ENCODE results near the gene RESP18.
"Not testable (repeated sequence)": the region's sequence is repeated elsewhere in the genome, so short reads cannot be mapped to it uniquely, and the experiment has no call there.

RESP18 gene

DNA sequence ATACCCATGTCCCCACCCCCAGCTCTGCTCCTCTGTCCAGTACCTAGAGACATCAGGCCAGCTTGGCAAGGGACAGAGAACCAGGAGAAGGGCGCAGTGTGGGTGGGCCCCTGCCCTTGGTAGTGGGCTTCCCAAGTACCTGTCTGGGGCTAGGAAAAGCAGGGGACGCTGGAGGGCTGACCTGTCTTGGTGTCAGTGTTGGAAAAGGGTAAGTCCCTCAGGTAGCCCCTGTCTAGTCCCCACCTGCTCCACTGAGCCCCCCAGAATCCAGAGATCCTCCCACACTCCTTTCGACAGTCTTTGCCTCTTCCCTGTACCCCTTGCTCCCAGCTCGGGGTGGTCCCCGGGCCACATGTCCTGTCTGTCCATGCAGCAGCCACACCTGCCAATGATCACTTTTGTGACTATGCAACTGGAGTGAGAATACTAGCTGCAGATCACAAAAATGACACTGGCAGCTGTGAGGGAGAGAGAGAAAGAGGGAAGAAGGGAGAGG is 38.8 kb downstream of the RESP18 start:
- Histone ChIP-seq H3K4me3 (ENCODE audit: low read depth in 1 of 2, low read length in 2 of 2) (no peak overlapping the region), H3K9me3 (ENCODE audit: control insufficient read depth in 1 of 2, low read length in 2 of 2) (no peaks in the 10 kb centered on the region), H3K4me1 (ENCODE audit: control insufficient read depth in 1 of 2, insufficient read depth in 2 of 2, low read length in 2 of 2) (peaks cover 10 to 13% of the 10 kb centered on the region in 2 donors), H3K9ac (ENCODE audit: low read depth in 1 of 2, low read length in 2 of 2) (peak overlapping the region in 1 of 2 donors; percentile 29), H3K27ac (ENCODE audit: low read depth, low read length) (no peak overlapping the region), H3K36me3 (ENCODE audit: control insufficient read depth in 1 of 2, insufficient read depth in 2 of 2, low read length in 2 of 2) (no peaks in the 10 kb centered on the region), H3K27me3 (ENCODE audit: control insufficient read depth in 1 of 2, insufficient read depth in 2 of 2, low read length in 2 of 2) (no peaks in the 10 kb centered on the region)

DNA sequence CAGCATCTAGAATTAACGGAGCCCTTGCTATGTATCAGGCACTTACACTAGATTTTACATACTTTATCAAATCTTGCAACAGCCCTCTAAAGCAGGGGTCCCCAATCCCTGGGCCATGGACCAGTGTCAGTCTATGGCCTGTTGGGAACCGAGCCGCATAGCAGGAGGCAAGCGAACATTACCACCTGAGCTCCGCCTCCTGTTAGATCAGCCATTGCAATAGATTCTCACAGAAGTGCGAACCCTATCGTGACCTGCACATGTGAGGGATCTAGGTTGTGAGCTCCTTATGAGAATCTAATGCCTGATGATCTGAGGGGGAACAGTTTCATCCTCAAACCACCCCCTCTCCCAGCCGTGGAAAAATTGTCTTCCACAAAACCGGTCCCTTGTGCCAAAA is 39.9 kb downstream of the RESP18 start:
- Histone ChIP-seq H3K9me3 (ENCODE audit: control insufficient read depth in 1 of 2, low read length in 2 of 2) (no peaks in the 10 kb centered on the region), H3K4me1 (ENCODE audit: control insufficient read depth in 1 of 2, insufficient read depth in 2 of 2, low read length in 2 of 2) (peaks cover 10% of the 10 kb centered on the region in 2 donors), H3K9ac (ENCODE audit: low read depth in 1 of 2, low read length in 2 of 2) (no peak overlapping the region), H3K27ac (ENCODE audit: low read depth, low read length) (no peak overlapping the region), H3K27me3 (ENCODE audit: control insufficient read depth in 1 of 2, insufficient read depth in 2 of 2, low read length in 2 of 2) (no peaks in the 10 kb centered on the region), H3K4me3 (ENCODE audit: low read depth in 1 of 2, low read length in 2 of 2) (no peak overlapping the region), H3K36me3 (ENCODE audit: control insufficient read depth in 1 of 2, insufficient read depth in 2 of 2, low read length in 2 of 2) (no peaks in the 10 kb centered on the region)

DNA sequence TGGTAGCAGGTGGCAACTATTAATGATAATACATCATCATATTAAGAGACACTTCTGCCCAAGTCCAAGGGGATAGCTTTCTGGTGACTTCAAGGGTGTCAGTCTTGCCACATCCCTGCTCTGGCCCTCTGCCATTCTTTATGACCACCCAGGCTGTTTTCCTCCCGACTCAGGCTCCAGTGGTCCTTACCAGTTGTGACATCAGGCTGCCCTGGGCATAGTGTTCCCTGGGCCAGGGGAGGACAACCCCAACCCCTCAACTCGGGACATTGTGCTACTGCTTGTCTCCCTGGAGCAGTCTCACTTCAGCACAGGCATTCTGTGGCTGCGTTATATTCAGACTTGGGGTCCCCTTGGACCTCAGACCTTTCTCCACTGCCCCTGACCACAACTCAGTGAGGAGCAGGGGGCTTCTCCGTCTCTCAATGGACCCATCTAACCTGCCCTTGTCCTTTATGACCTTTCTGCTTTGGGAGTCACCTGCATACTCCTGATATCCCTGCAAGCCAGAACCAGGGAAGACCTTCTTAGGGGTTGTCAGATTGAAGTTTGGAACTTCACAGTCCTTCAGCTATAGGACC is 40.5 kb downstream of the RESP18 start:
- Histone ChIP-seq H3K4me1 (ENCODE audit: control insufficient read depth in 1 of 2, insufficient read depth in 2 of 2, low read length in 2 of 2) (peaks cover 10% of the 10 kb centered on the region in 2 donors), H3K9ac (ENCODE audit: low read depth in 1 of 2, low read length in 2 of 2) (no peak overlapping the region), H3K27me3 (ENCODE audit: control insufficient read depth in 1 of 2, insufficient read depth in 2 of 2, low read length in 2 of 2) (no peaks in the 10 kb centered on the region), H3K36me3 (ENCODE audit: control insufficient read depth in 1 of 2, insufficient read depth in 2 of 2, low read length in 2 of 2) (no peaks in the 10 kb centered on the region), H3K4me3 (ENCODE audit: low read depth in 1 of 2, low read length in 2 of 2) (no peak overlapping the region), H3K27ac (ENCODE audit: low read depth, low read length) (no peak overlapping the region), H3K9me3 (ENCODE audit: control insufficient read depth in 1 of 2, low read length in 2 of 2) (no peaks in the 10 kb centered on the region)

DNA sequence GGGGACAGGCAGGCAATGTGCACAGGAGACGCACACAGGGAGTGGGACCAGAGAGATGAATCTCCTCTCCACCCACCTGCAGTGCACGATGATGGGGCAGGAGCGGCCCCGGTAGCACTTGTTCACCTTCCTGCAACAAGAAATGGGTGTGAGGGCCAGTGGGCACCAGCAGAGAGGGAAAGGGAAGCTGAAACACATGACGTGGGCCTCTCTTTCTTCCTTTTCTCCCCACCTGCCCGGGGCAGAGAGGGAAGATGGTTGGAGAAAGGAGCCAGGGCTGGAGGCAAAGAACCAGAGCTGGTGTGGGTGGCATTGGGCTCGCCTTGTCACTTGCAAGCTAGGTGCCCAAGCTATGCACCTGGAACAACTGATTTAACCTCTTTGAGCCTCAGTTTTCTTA is 41.1 kb downstream of the RESP18 start:
- peaks cover 0 to 5% of the 10 kb centered on the region in 2 donors for H3K36me3 ChIP-seq (ENCODE audit: control insufficient read depth in 1 of 2, insufficient read depth in 2 of 2, low read length in 2 of 2)
- H3K27ac ChIP-seq (ENCODE audit: low read depth, low read length) = no peak overlapping the region
- H3K9me3 ChIP-seq (ENCODE audit: control insufficient read depth in 1 of 2, low read length in 2 of 2) = no peaks in the 10 kb centered on the region
- no peak overlapping the region for H3K4me3 ChIP-seq (ENCODE audit: low read depth in 1 of 2, low read length in 2 of 2)
- no peak overlapping the region for H3K9ac ChIP-seq (ENCODE audit: low read depth in 1 of 2, low read length in 2 of 2)
- H3K4me1 ChIP-seq (ENCODE audit: control insufficient read depth in 1 of 2, insufficient read depth in 2 of 2, low read length in 2 of 2) = peaks cover 10% of the 10 kb centered on the region in 2 donors
- no peaks in the 10 kb centered on the region for H3K27me3 ChIP-seq (ENCODE audit: control insufficient read depth in 1 of 2, insufficient read depth in 2 of 2, low read length in 2 of 2)

DNA sequence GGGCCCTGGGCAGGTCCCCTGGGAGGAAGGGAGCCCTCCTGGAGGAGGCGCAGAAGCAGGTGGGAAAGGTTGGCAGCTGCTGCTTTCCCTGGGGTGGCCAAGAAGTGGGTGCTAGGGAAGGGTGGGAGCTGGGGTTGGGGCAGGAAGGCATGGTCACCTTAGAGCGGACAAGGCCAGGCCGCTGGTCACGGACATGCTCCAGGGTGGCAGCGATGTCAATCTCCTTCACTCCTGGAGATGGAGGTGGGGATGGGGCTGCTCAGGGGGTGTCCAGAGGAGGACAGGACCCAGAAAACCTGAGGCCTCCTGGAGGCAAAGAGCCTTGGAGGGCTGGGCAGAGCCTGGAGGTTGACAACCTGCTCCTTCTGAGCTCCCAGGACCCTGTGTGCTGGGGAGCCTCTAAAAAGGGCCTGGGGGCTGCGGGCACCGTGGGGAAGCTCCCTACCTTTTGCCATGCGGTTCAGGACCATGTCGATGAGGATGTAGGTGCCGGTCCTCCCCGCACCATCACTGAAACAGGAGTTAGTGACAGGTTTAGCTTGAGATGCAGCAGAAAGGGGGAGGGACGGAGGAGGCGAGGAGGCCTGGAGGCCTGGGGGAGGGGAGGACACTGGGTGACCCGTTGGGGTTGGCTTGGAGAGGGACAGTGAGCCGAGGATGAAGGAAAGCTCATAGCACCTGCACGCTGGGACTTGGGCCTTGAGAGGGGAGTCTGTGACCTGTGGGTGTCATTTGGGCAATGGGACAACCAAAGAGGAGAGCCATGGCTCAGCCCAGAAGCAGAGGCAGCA is 42.0 kb downstream of the RESP18 start:
- no peak overlapping the region for H3K27ac ChIP-seq (ENCODE audit: low read depth, low read length)
- H3K4me3 ChIP-seq (ENCODE audit: low read depth in 1 of 2, low read length in 2 of 2) = no peak overlapping the region
- H3K9ac ChIP-seq (ENCODE audit: low read depth in 1 of 2, low read length in 2 of 2) = no peak overlapping the region
- H3K27me3 ChIP-seq (ENCODE audit: control insufficient read depth in 1 of 2, insufficient read depth in 2 of 2, low read length in 2 of 2) = no peaks in the 10 kb centered on the region
- peaks cover 0 to 7% of the 10 kb centered on the region in 2 donors for H3K36me3 ChIP-seq (ENCODE audit: control insufficient read depth in 1 of 2, insufficient read depth in 2 of 2, low read length in 2 of 2)
- H3K4me1 ChIP-seq (ENCODE audit: control insufficient read depth in 1 of 2, insufficient read depth in 2 of 2, low read length in 2 of 2) = peaks cover 10% of the 10 kb centered on the region in 2 donors
- no peaks in the 10 kb centered on the region for H3K9me3 ChIP-seq (ENCODE audit: control insufficient read depth in 1 of 2, low read length in 2 of 2)

DNA sequence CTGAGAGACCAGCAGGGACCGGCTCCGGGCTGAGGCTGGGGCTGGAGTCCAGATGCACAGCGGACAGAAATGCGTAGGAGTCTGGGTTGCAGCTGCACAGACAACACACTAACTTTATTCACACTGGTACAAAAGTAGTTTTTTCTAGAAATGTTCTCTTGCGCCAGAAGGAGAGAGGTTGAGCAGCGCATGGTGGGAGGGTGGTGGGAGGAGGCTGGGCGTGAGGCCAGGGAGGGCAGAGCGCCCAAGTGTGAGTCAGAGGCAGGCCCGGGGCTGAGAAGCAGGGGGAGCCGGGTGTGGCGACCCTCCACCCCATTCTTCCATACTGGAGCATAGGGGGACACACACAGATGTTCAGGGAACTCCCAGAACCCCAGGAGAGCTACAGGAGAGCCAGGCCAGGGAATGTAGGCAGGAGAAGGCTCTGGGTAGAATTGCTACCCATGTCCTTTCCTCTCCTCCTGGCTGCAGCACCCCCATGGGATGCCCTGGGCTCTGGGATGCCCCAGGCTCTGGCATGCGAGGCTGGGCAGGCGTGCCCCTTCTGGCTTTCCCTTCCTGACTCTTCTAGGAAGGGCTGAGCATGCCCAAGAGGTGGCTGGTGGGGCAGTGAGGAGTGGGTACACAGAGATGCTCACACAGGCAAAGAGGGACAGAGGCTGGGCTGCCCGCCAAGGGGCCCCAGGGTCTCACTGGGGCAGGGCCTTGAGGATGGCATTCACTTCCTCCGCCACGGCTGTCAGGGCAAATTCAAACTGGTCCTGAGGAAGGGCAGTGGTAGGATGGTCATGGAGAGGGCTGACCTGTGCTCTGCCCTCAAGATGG is 42.8 kb downstream of the RESP18 start:
- Histone ChIP-seq H3K4me3 (ENCODE audit: low read depth in 1 of 2, low read length in 2 of 2) (no peak overlapping the region), H3K27me3 (ENCODE audit: control insufficient read depth in 1 of 2, insufficient read depth in 2 of 2, low read length in 2 of 2) (no peaks in the 10 kb centered on the region), H3K9me3 (ENCODE audit: control insufficient read depth in 1 of 2, low read length in 2 of 2) (no peaks in the 10 kb centered on the region), H3K9ac (ENCODE audit: low read depth in 1 of 2, low read length in 2 of 2) (no peak overlapping the region), H3K4me1 (ENCODE audit: control insufficient read depth in 1 of 2, insufficient read depth in 2 of 2, low read length in 2 of 2) (peaks cover 6% of the 10 kb centered on the region in 2 donors), H3K36me3 (ENCODE audit: control insufficient read depth in 1 of 2, insufficient read depth in 2 of 2, low read length in 2 of 2) (peaks cover 4 to 15% of the 10 kb centered on the region in 2 donors), H3K27ac (ENCODE audit: low read depth, low read length) (peak overlapping the region; percentile 32)

DNA sequence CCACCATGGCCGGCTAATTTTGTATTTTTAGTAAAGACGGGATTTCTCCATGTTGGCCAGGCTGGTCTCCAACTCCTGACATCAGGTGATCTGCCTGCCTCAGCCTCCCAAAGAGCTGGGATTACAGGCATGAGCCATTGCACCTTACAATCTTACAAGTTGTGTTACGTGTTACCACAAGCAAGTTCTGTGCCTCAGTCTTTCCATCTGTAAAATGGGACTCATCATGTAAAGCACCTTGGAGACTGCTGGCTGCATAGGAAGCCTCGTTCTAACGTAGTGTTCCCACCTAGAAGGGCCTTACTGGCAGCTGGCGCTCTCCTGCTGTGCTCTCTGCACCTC is 43.4 kb downstream of the RESP18 start:
- Histone ChIP-seq H3K9ac (ENCODE audit: low read depth in 1 of 2, low read length in 2 of 2) (no peak overlapping the region), H3K36me3 (ENCODE audit: control insufficient read depth in 1 of 2, insufficient read depth in 2 of 2, low read length in 2 of 2) (peaks cover 4 to 21% of the 10 kb centered on the region in 2 donors), H3K27me3 (ENCODE audit: control insufficient read depth in 1 of 2, insufficient read depth in 2 of 2, low read length in 2 of 2) (no peaks in the 10 kb centered on the region), H3K4me1 (ENCODE audit: control insufficient read depth in 1 of 2, insufficient read depth in 2 of 2, low read length in 2 of 2) (peaks cover 1 to 2% of the 10 kb centered on the region in 2 donors), H3K27ac (ENCODE audit: low read depth, low read length) (no peak overlapping the region), H3K9me3 (ENCODE audit: control insufficient read depth in 1 of 2, low read length in 2 of 2) (no peaks in the 10 kb centered on the region), H3K4me3 (ENCODE audit: low read depth in 1 of 2, low read length in 2 of 2) (no peak overlapping the region)

DNA sequence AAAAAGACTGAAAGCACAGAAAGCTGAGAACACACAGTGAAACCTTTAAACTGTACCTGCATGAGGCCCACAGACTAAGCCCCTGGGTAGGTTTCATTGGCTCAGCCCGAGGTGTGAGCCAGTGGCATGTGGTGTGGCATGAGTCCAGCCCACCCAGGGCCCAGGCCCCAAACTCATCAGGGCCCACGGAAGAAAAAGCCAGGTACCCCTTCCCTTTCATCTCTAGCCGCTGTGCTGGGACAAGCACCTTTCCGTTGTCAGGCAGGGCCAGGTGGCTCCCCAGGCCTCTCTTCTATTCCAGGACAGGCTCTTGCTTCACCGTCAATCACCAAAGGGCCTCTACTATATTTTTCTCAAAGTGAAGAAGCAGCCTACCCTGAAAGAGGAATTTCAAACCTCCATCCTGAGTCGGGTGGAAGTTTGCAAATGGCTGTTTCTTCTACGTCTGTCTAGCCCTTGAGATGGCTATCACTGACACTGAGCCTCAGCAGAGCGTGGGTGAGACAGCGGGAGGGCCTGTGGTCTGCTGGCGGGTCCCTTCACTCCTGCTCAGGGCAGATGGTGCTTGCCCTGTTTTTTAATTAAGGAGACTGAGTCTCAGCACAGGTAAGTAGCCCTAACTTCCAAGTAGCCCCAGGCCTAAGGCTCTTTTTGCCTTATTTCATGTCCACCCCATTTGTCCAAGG is 44.8 kb downstream of the RESP18 start:
- H3K4me3 ChIP-seq (ENCODE audit: low read depth in 1 of 2, low read length in 2 of 2) = no peak overlapping the region
- H3K36me3 ChIP-seq (ENCODE audit: control insufficient read depth in 1 of 2, insufficient read depth in 2 of 2, low read length in 2 of 2) = peaks cover 14 to 26% of the 10 kb centered on the region in 2 donors
- H3K9me3 ChIP-seq (ENCODE audit: control insufficient read depth in 1 of 2, low read length in 2 of 2) = no peaks in the 10 kb centered on the region
- H3K27ac ChIP-seq (ENCODE audit: low read depth, low read length) = no peak overlapping the region
- no peaks in the 10 kb centered on the region for H3K4me1 ChIP-seq (ENCODE audit: control insufficient read depth in 1 of 2, insufficient read depth in 2 of 2, low read length in 2 of 2)
- no peaks in the 10 kb centered on the region for H3K27me3 ChIP-seq (ENCODE audit: control insufficient read depth in 1 of 2, insufficient read depth in 2 of 2, low read length in 2 of 2)
- H3K9ac ChIP-seq (ENCODE audit: low read depth in 1 of 2, low read length in 2 of 2) = no peak overlapping the region

DNA sequence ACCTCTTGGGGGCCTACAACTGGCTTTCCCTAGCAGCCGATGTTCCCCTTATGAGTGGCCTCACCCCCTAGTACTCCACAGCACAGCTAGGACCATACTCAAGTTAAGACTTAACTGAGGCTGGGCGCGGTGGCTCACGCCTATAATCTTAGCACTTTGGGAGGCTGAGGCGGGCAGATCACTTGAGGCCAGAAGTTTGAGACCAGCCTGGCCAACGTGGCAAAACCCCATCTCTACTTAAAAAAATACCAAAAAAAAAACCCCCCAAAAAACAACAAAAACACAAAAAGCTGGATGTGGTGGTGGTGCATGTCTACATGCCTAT is 45.5 kb downstream of the RESP18 start:
- not testable (repeated sequence) for H3K27me3 ChIP-seq (ENCODE audit: control insufficient read depth in 1 of 2, insufficient read depth in 2 of 2, low read length in 2 of 2); H3K4me1 ChIP-seq (ENCODE audit: control insufficient read depth in 1 of 2, insufficient read depth in 2 of 2, low read length in 2 of 2); H3K4me3 ChIP-seq (ENCODE audit: low read depth in 1 of 2, low read length in 2 of 2); H3K9ac ChIP-seq (ENCODE audit: low read depth in 1 of 2, low read length in 2 of 2); H3K9me3 ChIP-seq (ENCODE audit: control insufficient read depth in 1 of 2, low read length in 2 of 2); H3K27ac ChIP-seq (ENCODE audit: low read depth, low read length)
- peaks cover 19 to 30% of the 10 kb centered on the region in 2 donors for H3K36me3 ChIP-seq (ENCODE audit: control insufficient read depth in 1 of 2, insufficient read depth in 2 of 2, low read length in 2 of 2)
